Activated T-cell treated with anti-CD3 and anti-CD28 coated beads for 24 hours (primary cell): ENCODE measurements around the gene WNT11.
"Not testable (repeated sequence)": the region's sequence is repeated elsewhere in the genome, so short reads cannot be mapped to it uniquely, and the experiment has no call there.

ENCODE experiments used
- DNase-seq: peaks from one replicate; pipeline ENCODE4 v3.0.0-alpha.2; 2020; ENCODE audit warnings: low read depth

The WNT11 gene

GRCh38 chr11:76201672-76202412 is 4.5 kb downstream of the WNT11 start:
- DNase-seq, result no peak

GRCh38 chr11:76201056-76201455 is 5.2 kb downstream of the WNT11 start:
- no peak for DNase-seq

GRCh38 chr11:76200006-76200940 is 6.0 kb downstream of the WNT11 start:
- no peak for DNase-seq

GRCh38 chr11:76198691-76199090 is 7.6 kb downstream of the WNT11 start:
- not testable (repeated sequence) for DNase-seq

GRCh38 chr11:76197941-76198640 is 8.2 kb downstream of the WNT11 start:
- no peak for DNase-seq

- no peak for DNase-seq
These were observed 9.0 kb downstream of the WNT11 start for GRCh38 chr11:76197332-76197731.

GRCh38 chr11:76196849-76197248 is 9.5 kb downstream of the WNT11 start:
- no peak for DNase-seq

- no peak for DNase-seq
These were observed 11.2 kb downstream of the WNT11 start for GRCh38 chr11:76194872-76195668.

- DNase-seq, result no peak
These were observed 13.1 kb downstream of the WNT11 start for GRCh38 chr11:76193219-76193618.

GRCh38 chr11:76190376-76190775 is 15.9 kb downstream of the WNT11 start:
- DNase-seq, result no peak

GRCh38 chr11:76189682-76190081 is 16.6 kb downstream of the WNT11 start:
- DNase-seq, result no peak

- DNase-seq, result no peak
These were observed 17.4 kb downstream of the WNT11 start for GRCh38 chr11:76188873-76189272.

- DNase-seq, result no peak
These were observed 19.5 kb downstream of the WNT11 start for GRCh38 chr11:76186776-76187279.

GRCh38 chr11:76185931-76186401 is 20.3 kb downstream of the WNT11 start:
- no peak for DNase-seq

- no peak for DNase-seq
These were observed 20.8 kb downstream of the WNT11 start for GRCh38 chr11:76185511-76185910.

GRCh38 chr11:76184551-76184993 is 21.7 kb downstream of the WNT11 start:
- DNase-seq, result no peak

GRCh38 chr11:76181371-76181770 is 24.9 kb downstream of the WNT11 start:
- DNase-seq, result no peak

GRCh38 chr11:76179147-76179546 is 27.2 kb downstream of the WNT11 start:
- no peak for DNase-seq

- DNase-seq, result no peak
These were observed 29.0 kb downstream of the WNT11 start for GRCh38 chr11:76177250-76177686.

- DNase-seq, result no peak
These were observed 29.8 kb downstream of the WNT11 start for GRCh38 chr11:76176463-76176862.

GRCh38 chr11:76175783-76176182 is 30.5 kb downstream of the WNT11 start:
- DNase-seq, result no peak
